Esophagus muscularis mucosa (tissue), 3 donors: Measurements from ENCODE around the gene TAPT1.

Experiments used
- POLR2A ChIP-seq: fragments of 450-650 bp; IDR thresholded peaks from one replicate; pipeline ENCODE4 v1.6.1; 2017; ENCODE audit warnings: antibody characterized with exemption, moderate library complexity, mild to moderate bottlenecking, low read depth
- TF ChIP-seq, protein P1 (sequence below), 3 experiments: fragments of 200-600 bp in 2 of 3; fragments of 450-650 bp in 1 of 3; sonication (generic) in 2 of 3; IDR thresholded peaks; one replicate each; pipeline ENCODE4 v1.5.1; 2017 to 2019; ENCODE audit warnings: antibody characterized with exemption in 3 of 3, mild to moderate bottlenecking in 2 of 3, moderate library complexity in 1 of 3

- TF ChIP-seq, protein P1, sequence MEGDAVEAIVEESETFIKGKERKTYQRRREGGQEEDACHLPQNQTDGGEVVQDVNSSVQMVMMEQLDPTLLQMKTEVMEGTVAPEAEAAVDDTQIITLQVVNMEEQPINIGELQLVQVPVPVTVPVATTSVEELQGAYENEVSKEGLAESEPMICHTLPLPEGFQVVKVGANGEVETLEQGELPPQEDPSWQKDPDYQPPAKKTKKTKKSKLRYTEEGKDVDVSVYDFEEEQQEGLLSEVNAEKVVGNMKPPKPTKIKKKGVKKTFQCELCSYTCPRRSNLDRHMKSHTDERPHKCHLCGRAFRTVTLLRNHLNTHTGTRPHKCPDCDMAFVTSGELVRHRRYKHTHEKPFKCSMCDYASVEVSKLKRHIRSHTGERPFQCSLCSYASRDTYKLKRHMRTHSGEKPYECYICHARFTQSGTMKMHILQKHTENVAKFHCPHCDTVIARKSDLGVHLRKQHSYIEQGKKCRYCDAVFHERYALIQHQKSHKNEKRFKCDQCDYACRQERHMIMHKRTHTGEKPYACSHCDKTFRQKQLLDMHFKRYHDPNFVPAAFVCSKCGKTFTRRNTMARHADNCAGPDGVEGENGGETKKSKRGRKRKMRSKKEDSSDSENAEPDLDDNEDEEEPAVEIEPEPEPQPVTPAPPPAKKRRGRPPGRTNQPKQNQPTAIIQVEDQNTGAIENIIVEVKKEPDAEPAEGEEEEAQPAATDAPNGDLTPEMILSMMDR (IDR thresholded peaks at IDR 0.05): no peak
- TF ChIP-seq POLR2A: no peak
Observed at GRCh38 chr4:16271411-16271810, 45.1 kb upstream of the TAPT1 start.
